Esophagus squamous epithelium (tissue), 4 donors: ENCODE measurements around the gene BRSK2.

Experiments used
- CTCF ChIP-seq, 6 experiments: fragments of 450-650 bp in 4 of 6; fragments of 200-600 bp in 2 of 6; sonication (generic) in 2 of 6; IDR thresholded peaks; one replicate each; pipeline ENCODE4 v1.5.1; 2016 to 2019; ENCODE audit warnings: antibody characterized with exemption in 6 of 6, mild to moderate bottlenecking in 4 of 6, moderate library complexity in 4 of 6
- POLR2A ChIP-seq, 4 donors: fragments of 450-650 bp; IDR thresholded peaks; one replicate each; pipeline ENCODE4 v1.6.1; 2017; ENCODE audit warnings: antibody characterized with exemption in 4 of 4, mild to moderate bottlenecking in 4 of 4, moderate library complexity in 3 of 4

GRCh38 chr11:1425006-1425405 is 35.3 kb downstream of the BRSK2 start:
- TF ChIP-seq CTCF (IDR thresholded peaks at IDR 0.05): no peak
- TF ChIP-seq POLR2A (IDR thresholded peaks at IDR 0.05): no peak
